ENCODE data around the gene DOCK2. TPM values are rescaled to one million over a fixed set of nuclear protein-coding genes. Genes with fewer than 3 reads are reported as not detected.

The DOCK2 gene
- total RNA-seq, 1 experiment from 2014 or later: 0.26 TPM

DNA sequence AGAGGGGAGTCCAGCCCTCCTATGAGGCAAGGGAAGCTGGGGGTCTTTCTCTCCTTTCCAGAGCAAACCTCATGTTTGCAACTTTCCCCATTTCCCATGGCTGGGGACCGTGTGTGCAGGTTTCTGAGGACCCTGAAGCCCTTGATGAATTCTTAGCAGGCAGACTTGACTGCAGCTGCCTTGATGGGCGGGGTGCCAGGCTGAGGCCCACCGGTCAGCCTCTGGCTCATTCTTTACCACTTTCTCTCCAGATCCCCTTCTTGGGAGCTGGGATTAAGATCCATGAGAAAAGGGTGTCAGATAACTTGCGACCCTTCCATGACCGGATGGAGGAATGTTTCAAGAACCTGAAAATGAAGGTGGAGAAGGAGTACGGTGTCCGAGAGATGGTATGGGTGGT is 438.6 kb downstream of the DOCK2 start:
- CTCF ChIA-PET: no interaction called here
- BruUV-seq (replicated peaks): no TSS peak
- POLR2A ChIA-PET (ENCODE audit: unreplicated experiment): no interaction called here

DNA sequence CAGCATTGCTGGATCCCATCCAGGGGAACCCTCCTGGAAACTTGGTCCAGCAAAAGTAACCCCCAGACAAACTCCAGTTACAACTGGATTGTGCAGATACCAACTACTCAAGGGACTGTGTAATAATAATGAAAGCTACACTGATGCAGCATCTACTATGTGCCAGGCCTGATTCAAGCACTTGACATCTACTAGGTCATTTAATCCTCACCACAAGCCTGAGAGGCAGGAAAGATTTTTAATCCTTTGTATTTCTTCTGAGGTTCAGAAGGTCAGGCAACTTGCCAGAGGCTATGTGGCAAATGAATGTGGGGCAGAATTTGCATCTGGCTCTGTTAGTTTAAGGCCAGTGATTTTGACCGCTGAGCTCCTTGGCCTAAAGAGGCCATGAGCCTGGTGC is 439.1 kb downstream of the DOCK2 start:
- no peaks in the 10 kb centered on the region for H3K9me2 ChIP-seq (replicated peaks; ENCODE audit: low read length)
- no peaks in the 10 kb centered on the region for H3K9me3 ChIP-seq (ENCODE audit: low read length)
- intact Hi-C loops (cut with micrococcal nuclease): loop anchor here (10.0 kb wide), 1 partner anchor 161 kb away; no protein-coding TSS in a partner anchor
- H2AFZ ChIP-seq (ENCODE audit: low read length): no peak overlapping the region
- H3K27me3 ChIP-seq (ENCODE audit: low read length): no peaks in the 10 kb centered on the region
- DNase-seq (no peak), ATAC-seq (no peak)
- H3K27ac ChIP-seq (ENCODE audit: low read length): no peak overlapping the region
- H3F3A ChIP-seq (ENCODE audit: low read length, unreplicated experiment): no peaks in the 10 kb centered on the region
- H3K4me1 ChIP-seq (ENCODE audit: insufficient read depth, low read length): no peaks in the 10 kb centered on the region
- no peak overlapping the region for H3K9ac ChIP-seq (ENCODE audit: low read length)
- TF ChIP-seq EZH2phosphoT487 (IDR thresholded peaks at IDR 0.05; ENCODE audit: borderline replicate concordance, low read length) (no peak), EZH2 (IDR thresholded peaks at IDR 0.05; ENCODE audit: low read length, unreplicated experiment) (no peak)
- TF ChIP-seq, protein P1, sequence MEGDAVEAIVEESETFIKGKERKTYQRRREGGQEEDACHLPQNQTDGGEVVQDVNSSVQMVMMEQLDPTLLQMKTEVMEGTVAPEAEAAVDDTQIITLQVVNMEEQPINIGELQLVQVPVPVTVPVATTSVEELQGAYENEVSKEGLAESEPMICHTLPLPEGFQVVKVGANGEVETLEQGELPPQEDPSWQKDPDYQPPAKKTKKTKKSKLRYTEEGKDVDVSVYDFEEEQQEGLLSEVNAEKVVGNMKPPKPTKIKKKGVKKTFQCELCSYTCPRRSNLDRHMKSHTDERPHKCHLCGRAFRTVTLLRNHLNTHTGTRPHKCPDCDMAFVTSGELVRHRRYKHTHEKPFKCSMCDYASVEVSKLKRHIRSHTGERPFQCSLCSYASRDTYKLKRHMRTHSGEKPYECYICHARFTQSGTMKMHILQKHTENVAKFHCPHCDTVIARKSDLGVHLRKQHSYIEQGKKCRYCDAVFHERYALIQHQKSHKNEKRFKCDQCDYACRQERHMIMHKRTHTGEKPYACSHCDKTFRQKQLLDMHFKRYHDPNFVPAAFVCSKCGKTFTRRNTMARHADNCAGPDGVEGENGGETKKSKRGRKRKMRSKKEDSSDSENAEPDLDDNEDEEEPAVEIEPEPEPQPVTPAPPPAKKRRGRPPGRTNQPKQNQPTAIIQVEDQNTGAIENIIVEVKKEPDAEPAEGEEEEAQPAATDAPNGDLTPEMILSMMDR (conservative IDR thresholded peaks at IDR 0.05; ENCODE audit: low read depth, low read length): no peak
- no peak overlapping the region for H3K4me2 ChIP-seq (ENCODE audit: low read length)
- H3K4me3 ChIP-seq (ENCODE audit: low read length): no peak overlapping the region
- H4K20me1 ChIP-seq (ENCODE audit: low read length): no peaks in the 10 kb centered on the region
- ChIA-PET POLR2A (ENCODE audit: unreplicated experiment) (no interaction called here), CTCF (no interaction called here)
- no peaks in the 10 kb centered on the region for H3K36me3 ChIP-seq (ENCODE audit: low read depth, low read length)
- no peaks in the 10 kb centered on the region for H3K79me2 ChIP-seq (ENCODE audit: low read length)
- no TSS peak for BruUV-seq (replicated peaks)

More for the DNA sequence above, 438.6 kb downstream of the DOCK2 start:
- Histone ChIP-seq H3K79me2 (ENCODE audit: low read length) (no peaks in the 10 kb centered on the region), H3K9me2 (replicated peaks; ENCODE audit: low read length) (no peaks in the 10 kb centered on the region), H3K9ac (ENCODE audit: low read length) (no peak overlapping the region), H3K36me3 (ENCODE audit: low read depth, low read length) (no peaks in the 10 kb centered on the region), H3K27ac (ENCODE audit: low read length) (no peak overlapping the region), H3K9me3 (ENCODE audit: low read length) (no peaks in the 10 kb centered on the region), H3K4me3 (ENCODE audit: low read length) (no peak overlapping the region), H4K20me1 (ENCODE audit: low read length) (no peaks in the 10 kb centered on the region), H3K4me1 (ENCODE audit: insufficient read depth, low read length) (no peaks in the 10 kb centered on the region), H3K27me3 (ENCODE audit: low read length) (no peaks in the 10 kb centered on the region), H2AFZ (ENCODE audit: low read length) (no peak overlapping the region), H3F3A (ENCODE audit: low read length, unreplicated experiment) (no peaks in the 10 kb centered on the region), H3K4me2 (ENCODE audit: low read length) (no peak overlapping the region)
- intact Hi-C loops (cut with micrococcal nuclease): loop anchor here (10.0 kb wide), 1 partner anchor 161 kb away; no protein-coding TSS in a partner anchor
- no peak for ATAC-seq
- no peak for TF ChIP-seq EZH2phosphoT487 (IDR thresholded peaks at IDR 0.05; ENCODE audit: borderline replicate concordance, low read length)
- TF ChIP-seq, protein P1 (conservative IDR thresholded peaks at IDR 0.05; ENCODE audit: low read depth, low read length): no peak
- no peak for TF ChIP-seq EZH2 (IDR thresholded peaks at IDR 0.05; ENCODE audit: low read length, unreplicated experiment)
- no peak for DNase-seq

DNA sequence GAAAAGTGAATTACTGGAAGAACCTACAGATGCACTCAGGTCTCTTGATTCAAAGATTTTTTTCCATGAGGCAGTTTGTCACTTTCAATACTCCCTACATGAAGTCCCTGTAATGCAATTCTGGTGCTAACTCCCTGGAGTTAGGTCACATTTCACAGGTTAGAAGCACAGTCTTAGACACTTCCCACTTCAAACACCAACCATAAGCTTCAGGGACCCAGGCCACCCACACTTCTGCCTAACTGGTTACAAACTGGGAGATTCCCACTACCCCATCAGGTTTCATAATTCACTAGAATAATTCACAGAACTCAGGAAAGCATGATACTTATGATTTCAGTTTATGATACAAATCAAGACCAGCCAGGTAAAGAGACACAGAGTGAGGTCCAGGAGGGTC is 439.7 kb downstream of the DOCK2 start:
- H3F3A ChIP-seq (ENCODE audit: low read length, unreplicated experiment): no peaks in the 10 kb centered on the region
- H2AFZ ChIP-seq (ENCODE audit: low read length): no peak overlapping the region
- no peak overlapping the region for H3K4me2 ChIP-seq (ENCODE audit: low read length)
- no TSS peak for BruUV-seq (replicated peaks)
- ATAC-seq: no peak
- no peaks in the 10 kb centered on the region for H3K79me2 ChIP-seq (ENCODE audit: low read length)
- no peaks in the 10 kb centered on the region for H3K4me1 ChIP-seq (ENCODE audit: insufficient read depth, low read length)
- no peaks in the 10 kb centered on the region for H3K9me3 ChIP-seq (ENCODE audit: low read length)
- ChIA-PET CTCF (no interaction called here), POLR2A (ENCODE audit: unreplicated experiment) (no interaction called here)
- no peaks in the 10 kb centered on the region for H3K9me2 ChIP-seq (replicated peaks; ENCODE audit: low read length)
- H3K4me3 ChIP-seq (ENCODE audit: low read length): no peak overlapping the region
- TF ChIP-seq, protein P1 (conservative IDR thresholded peaks at IDR 0.05; ENCODE audit: low read depth, low read length): no peak
- TF ChIP-seq EZH2 (IDR thresholded peaks at IDR 0.05; ENCODE audit: low read length, unreplicated experiment) (no peak), EZH2phosphoT487 (IDR thresholded peaks at IDR 0.05; ENCODE audit: borderline replicate concordance, low read length) (no peak)
- no peak for DNase-seq
- H4K20me1 ChIP-seq (ENCODE audit: low read length): no peaks in the 10 kb centered on the region
- H3K9ac ChIP-seq (ENCODE audit: low read length): no peak overlapping the region
- no peaks in the 10 kb centered on the region for H3K36me3 ChIP-seq (ENCODE audit: low read depth, low read length)
- H3K27me3 ChIP-seq (ENCODE audit: low read length): no peaks in the 10 kb centered on the region
- intact Hi-C loops (cut with micrococcal nuclease): loop anchor here (10.0 kb wide), 1 partner anchor 162 kb away; no protein-coding TSS in a partner anchor
- H3K27ac ChIP-seq (ENCODE audit: low read length): no peak overlapping the region

All from PC-3 (cell line).